ENCODE results near the gene RFNG. TPM values are rescaled to one million over a fixed set of nuclear protein-coding genes. Genes with fewer than 3 reads are reported as not detected.
A peak's percentile ranks its signal among the peaks of the same experiment; 100 is the strongest.

Gene RFNG
- total RNA-seq, 1 donor from 2014 or later, result 21.0 TPM

- intact Hi-C loops (cut with DNase I), result loop anchor here (1.0 to 5.0 kb wide), 2 partner anchors 44 to 62 kb away; partner anchors contain the start of gene ASPSCR1
- peak; percentile 84 for DNase-seq (ENCODE audit: low spot score)
Measured at GRCh38 chr17:82021107-82021899, 30.3 kb downstream of the RFNG start.

GRCh38 chr17:82020572-82021106, 31.0 kb downstream of the RFNG start:
- DNase-seq (ENCODE audit: low spot score), result no peak
- intact Hi-C loops (cut with DNase I), result loop anchor here (1.0 to 5.0 kb wide), 2 partner anchors 43 to 61 kb away; partner anchors contain the start of gene ASPSCR1

GRCh38 chr17:82019690-82020571, 31.7 kb downstream of the RFNG start:
- intact Hi-C loops (cut with DNase I), result loop anchor here (5.0 kb wide), 1 partner anchor 43 kb away; the partner anchor contains the start of gene ASPSCR1
- peak; percentile 84 for DNase-seq (ENCODE audit: low spot score)

DNA sequence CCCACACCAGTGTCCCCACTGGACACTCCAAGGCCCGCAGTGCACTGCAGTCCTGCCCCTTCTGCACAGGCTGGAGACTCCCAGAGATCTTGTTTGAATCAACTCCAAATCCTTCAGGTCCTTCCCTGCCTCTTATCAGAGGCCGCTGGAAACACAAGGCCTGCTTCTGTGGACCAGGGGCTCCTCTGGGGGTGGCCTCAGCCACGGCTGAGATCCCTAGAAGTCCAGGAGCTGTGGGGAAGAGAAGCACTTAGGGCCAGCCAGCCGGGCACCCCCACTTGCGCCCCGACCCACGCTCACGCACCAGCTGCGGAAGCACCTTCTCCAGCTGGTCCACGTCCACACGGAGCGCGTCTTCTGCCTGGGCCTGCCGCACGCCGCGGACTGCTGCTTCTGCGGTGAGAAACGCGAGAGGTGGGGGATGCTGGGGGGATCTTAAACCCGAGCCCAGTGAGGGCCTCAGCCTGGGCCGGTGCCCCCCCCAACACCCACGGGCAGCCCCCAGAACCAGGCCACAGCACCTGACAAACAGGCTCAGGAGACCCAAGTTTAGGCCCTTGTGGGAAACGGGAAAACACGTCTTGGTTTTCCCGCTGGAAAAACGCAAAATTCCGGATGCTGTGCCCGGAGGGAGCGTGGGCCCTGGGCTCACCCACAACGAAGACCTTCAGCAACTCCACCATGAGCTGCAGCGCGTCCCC, 32.5 kb downstream of the RFNG start:
- DNase-seq (ENCODE audit: low spot score), result no peak
- intact Hi-C loops (cut with DNase I), result no loop called here

- intact Hi-C loops (cut with DNase I), result no loop called here
- no peak for DNase-seq (ENCODE audit: low spot score)
Measured at GRCh38 chr17:82018152-82018988, 33.2 kb downstream of the RFNG start.

DNA sequence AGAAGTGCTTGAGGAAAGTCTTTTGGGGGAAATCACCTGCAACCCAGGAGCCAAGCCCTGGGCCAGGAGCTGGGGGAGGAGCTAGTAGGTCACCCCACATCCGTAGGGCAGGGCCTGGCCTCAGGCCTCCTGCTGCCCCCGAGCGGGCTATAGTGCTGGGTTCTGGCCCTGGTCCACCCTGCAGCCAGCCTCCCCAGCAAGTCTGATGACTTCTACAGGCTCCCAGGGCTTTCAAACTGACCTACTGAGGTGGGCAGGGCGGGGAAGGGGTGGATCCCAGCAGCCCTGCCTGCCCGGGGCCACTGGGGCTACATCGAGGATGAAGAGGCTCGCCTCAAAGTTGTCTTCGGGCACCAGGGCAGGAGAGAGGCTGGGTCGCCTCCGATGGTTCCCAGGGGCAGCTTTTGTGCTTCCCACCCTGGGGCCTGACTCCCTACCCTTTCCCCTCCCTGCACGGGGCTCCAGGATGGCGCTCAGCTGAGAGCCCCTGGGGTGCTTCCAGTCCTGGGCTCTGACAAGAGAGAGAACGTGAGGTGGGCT, 33.9 kb downstream of the RFNG start:
- DNase-seq (ENCODE audit: low spot score), result no peak
- intact Hi-C loops (cut with DNase I), result no loop called here

DNA sequence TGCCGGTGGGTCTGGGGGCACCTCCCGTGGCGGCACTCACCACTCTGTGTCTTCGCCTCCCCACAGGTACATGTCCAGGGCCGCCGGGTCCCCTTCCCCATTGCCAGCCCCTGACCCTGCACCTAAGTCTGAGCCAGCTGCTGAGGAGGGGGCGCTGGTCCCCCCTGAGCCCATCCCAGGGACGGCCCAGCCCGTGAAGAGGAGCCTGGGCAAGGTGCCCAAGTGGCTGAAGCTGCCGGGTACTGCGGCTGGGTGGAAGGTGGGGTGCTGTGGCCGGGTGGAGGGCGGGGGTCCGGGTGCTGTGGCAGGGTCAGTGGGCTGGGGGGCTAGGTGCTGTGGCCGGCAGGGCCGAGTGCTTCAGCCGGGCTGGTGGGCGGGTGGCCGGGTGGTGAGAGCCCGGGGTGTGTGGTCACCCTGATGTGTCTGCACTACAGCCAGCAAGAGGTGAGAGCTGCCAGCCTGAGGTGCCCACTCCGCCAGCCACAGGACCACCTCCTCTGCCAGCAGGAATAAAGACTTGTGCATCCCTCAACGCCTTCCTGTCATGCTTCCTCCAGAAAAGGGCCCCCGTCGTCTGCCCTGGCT, 34.6 kb downstream of the RFNG start:
- intact Hi-C loops (cut with DNase I), result no loop called here
- DNase-seq (ENCODE audit: low spot score), result no peak

GRCh38 chr17:82016061-82016874, 35.3 kb downstream of the RFNG start:
- intact Hi-C loops (cut with DNase I), result no loop called here
- no peak for DNase-seq (ENCODE audit: low spot score)

DNA sequence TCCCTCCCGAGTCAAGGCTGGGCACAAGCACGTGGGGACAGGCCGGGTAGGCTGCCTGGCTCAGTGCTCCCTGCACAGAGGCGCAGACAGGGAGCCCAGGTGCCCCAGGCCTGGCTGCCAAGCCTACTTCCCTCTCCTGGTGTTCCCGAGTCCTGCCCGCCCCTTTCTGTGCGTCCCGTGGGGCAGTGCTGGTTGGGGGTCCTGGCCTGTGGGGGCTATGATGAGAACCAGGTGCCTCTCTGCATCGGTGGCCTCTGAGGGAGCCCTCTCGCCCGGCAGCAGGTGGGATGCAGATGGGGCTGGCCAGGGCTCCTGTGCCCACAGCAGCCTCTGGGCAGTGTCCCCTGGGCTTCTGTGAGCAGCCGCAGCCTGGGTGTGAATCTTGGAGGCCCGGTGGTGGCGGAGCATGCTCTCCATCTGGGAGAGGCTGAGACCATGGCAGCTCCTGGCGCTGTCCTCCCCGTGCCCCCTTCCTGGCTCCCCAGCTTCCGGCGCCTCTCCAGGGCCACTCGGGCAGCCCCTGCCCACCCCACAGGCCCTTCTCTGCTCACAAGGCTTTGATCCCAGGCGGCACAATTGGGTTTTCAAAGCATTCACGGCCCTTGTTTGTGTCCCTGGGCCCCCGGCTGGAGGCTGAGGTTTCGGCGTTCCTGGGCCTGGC, 36.2 kb downstream of the RFNG start:
- intact Hi-C loops (cut with DNase I), result no loop called here
- DNase-seq (ENCODE audit: low spot score), result no peak

- no peak for DNase-seq (ENCODE audit: low spot score)
- intact Hi-C loops (cut with DNase I), result no loop called here
Measured at GRCh38 chr17:82014971-82015310, 36.7 kb downstream of the RFNG start.

GRCh38 chr17:82014432-82014831, 37.2 kb downstream of the RFNG start:
- intact Hi-C loops (cut with DNase I), result no loop called here
- DNase-seq (ENCODE audit: low spot score), result no peak

GRCh38 chr17:82013772-82014321, 37.8 kb downstream of the RFNG start:
- no peak for DNase-seq (ENCODE audit: low spot score)

GRCh38 chr17:82013341-82013740, 38.3 kb downstream of the RFNG start:
- intact Hi-C loops (cut with DNase I), result no loop called here
- peak; percentile 86 for DNase-seq (ENCODE audit: low spot score)

More at GRCh38 chr17:82013772-82014321, 37.8 kb downstream of the RFNG start:
- intact Hi-C loops (cut with DNase I), result no loop called here

DNA sequence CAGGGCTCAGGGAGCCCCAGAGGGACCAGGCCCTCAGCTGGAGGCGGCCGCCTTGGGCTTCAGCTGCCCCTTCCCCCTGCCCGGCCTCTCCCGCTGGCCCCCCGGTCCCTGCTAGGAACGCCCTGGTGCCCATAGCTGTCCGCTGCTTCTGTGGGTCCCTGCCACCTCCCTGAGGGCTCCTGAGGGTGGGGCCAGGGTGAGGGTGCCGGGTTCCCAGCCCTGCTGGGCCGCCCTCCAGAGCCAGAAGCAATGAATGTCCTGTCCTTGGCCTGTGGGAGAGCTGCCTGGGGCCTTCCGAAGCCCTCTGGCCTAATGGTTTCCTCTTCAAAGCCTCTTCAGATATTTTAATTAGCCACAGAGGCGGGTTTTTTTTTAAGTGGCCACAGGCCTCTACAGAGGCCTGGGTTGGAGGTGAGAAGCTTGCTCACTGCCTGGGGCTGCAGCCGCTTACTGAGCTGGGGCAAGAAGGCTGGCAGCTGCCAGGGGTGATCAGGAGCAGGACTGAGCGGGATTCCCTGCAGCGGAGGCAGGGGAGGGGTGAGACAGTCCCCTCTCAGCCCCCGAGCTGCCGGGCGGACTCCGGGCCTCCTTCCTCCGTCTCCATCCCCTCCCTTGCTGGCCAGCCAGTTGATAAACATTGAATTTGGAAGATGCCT, 38.8 kb downstream of the RFNG start:
- no peak for DNase-seq (ENCODE audit: low spot score)
- intact Hi-C loops (cut with DNase I), result no loop called here

GRCh38 chr17:82012261-82012639, 39.4 kb downstream of the RFNG start:
- intact Hi-C loops (cut with DNase I), result no loop called here
- DNase-seq (ENCODE audit: low spot score), result no peak

GRCh38 chr17:82011617-82012187, 39.9 kb downstream of the RFNG start:
- no peak for DNase-seq (ENCODE audit: low spot score)
- intact Hi-C loops (cut with DNase I), result no loop called here
